8988T (cell line): ENCODE measurements around the gene GSTM5.
"Not testable (repeated sequence)": the region's sequence is repeated elsewhere in the genome, so short reads cannot be mapped to it uniquely, and the experiment has no call there.

ENCODE experiments used
- DNase-seq: peaks from one replicate; pipeline ENCODE4 v3.0.0; 2011

GSTM5 gene

DNA sequence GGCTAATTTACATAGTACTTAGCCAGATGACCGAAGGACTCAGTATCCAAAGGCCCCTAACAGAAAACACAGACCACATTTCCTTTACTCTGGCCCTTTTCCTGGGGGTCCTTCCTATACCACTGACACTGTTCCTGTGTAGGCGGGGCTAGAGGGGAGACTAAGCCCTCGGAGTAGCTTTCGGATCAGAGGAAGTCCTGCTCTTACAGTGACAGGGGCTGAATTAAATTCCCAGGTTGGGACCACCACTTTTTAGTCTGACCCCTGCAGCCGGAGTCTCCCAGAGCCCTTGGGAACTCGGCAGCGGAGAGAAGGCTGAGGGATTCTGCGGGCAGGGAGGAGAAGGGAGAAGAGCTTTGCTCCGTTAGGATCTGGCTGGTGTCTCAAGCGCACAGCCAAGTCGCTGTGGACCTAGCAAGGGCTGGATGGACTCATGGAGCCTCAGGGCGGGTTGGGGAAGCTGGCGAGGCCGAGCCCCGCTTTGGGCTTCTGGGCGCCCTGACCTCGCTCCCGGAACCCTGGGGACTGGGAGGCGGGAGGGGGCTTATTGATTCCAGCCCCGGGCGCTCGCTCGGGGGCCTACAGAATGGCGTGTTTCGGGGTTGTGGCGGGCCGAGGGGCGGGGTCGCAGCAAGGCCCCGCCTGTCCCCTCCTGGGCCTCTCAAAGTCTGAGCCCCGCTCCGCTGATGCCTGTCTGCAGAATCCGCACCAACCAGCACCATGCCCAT is at the start of gene GSTM5:
Gene GSTM5 (plus strand): TSS at position 659 of the 728 bp plus-strand sequence. CDS start 62 bp downstream, at position 721.
- not testable (repeated sequence) for DNase-seq

DNA sequence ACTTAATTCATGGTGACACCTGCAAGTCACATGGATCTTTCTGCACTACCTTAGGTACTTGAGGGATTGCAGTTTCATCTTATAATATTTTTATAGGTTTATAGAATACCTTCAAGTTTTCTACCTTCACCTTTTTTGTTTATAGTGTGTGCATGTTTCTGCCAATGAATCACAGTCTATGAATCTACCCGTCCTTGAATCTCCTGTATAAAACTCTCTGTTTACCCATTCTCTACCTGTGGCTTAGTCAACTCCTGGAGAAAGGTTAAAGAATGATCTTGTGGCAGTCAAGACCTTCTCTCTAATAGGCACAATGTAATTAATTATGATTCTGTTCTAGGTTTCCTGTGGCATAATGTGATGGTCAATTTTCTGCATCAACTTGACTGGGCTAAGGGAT is 47.4 kb upstream of the GSTM5 start:
- DNase-seq = no peak

DNA sequence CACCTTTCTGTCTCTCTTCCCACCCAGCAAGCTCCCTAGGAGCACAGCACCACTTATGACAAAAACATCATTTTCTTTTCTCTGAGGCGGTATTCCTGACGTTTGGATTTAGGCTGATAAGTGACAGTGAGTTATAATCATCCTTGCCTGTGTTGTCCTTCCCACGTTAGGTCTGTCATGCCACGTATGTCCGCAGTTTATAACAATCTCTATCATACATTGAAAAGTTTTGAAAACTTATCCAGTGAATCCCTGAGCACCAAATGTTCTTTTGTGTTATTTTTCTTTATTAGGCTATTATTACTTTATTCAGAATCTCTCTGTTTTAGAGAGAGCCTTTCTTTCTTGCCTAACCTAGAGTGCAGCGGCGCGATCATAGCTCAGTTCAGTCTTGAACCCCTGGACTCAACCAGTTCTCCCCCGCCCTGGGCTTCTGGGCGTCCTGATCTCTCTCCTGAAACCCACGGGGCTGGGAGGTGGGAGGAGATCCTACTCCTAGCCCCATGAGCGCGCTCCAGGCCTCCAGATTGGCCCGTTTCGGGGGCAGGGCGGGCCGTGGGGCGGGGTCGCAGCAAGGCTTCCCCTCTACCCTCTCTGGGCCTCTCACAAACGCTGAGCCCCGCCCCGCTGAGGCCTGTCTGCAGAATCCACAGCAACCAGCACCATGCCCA is 44.5 kb upstream of the GSTM5 start, which contains the start of gene GSTM2:
Gene GSTM2 (plus strand): TSS at position 606 of the 671 bp plus-strand sequence. CDS start 59 bp downstream, at position 665.
- no peak for DNase-seq

DNA sequence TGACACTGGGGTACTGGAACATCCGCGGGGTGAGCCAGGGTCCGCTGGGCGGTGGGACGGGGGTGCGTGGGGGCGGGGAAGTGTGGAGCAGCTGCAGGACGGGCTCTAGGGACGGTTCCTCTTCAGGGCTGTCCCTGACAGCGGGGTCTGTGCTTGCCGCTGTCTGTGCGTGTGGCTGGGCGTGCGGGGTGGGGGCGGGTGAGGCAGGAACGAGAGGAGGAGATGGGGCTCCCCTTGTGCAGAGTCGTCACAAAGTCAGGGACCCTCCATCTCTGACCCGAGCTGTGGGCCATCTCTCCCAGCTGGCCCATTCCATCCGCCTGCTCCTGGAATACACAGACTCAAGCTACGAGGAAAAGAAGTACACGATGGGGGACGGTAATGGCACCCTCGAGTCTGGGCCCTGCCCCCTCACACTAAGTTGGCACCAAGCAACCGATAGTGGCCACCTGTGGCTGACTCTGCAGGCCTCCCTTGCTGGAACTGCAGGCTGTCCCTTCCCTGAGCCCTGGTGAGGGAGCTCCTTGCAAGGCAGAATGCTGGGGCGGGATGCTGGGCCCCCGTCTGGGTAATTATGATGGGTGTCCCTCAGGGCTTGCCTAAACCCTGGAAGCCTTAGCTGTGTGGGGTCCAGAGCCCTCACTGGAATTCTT is 43.8 kb upstream of the GSTM5 start:
- no peak for DNase-seq

DNA sequence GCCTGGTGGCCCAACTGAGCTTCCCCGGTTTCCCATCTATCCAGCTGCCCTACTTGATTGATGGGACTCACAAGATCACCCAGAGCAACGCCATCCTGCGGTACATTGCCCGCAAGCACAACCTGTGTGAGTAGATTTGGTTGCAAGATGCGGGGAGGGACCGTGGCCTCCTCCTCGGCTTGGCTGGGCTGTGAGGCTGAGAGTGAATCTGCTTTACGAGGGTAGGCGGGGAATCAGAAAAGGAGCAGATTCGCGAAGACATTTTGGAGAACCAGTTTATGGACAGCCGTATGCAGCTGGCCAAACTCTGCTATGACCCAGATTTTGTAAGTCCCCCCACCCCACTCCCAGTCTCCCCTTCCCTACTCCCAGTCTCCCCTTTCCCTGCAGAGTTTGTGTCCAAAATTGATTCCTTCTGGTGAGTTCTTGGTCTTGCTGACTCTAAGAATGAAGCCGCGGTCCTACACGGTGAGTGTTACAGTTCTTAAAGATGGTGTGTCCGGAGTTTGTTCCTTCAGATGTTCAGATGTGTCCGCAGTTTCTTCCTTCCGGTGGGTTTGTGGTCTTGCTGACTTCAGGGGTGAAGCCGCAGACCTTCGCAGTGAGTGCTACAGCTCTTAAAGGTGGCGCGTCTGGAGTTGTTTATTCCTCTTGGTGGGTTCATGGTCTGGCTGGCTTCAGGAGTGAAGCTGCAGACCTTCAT is 42.7 kb upstream of the GSTM5 start:
- no peak for DNase-seq

DNA sequence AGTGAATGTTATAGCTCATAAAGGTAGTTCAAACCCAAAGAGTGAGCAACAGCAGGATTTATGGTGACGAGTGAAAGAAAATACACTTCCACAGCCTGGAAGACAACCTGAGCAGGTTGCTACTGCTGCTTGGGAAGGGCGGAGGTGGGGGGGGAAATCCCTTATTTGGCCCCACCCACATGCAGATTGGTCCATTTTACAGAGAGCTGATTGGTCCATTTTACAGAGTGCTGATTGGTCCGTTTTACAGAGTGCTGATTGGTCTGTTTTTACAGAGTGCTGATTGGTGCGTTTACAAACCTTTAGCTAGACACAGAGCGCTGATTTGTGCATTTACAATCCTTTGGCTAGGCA is 42.1 kb upstream of the GSTM5 start:
- not testable (repeated sequence) for DNase-seq

DNA sequence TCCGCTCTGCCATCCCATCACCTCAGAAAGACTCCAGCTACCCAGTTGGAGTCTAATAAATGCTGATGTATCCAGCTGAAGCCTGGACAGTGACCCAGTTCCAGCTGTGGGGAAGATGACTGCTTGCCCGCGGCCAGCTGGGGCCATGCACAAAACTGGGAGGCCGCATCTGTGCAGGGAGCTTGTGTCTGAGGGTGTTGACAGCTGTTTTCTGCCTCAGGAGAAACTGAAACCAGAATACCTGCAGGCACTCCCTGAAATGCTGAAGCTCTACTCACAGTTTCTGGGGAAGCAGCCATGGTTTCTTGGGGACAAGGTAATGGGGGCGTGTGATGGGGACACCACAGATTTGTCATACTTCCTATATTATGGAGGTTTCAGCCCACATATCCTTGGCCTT is 41.0 kb upstream of the GSTM5 start:
- DNase-seq = no peak

DNA sequence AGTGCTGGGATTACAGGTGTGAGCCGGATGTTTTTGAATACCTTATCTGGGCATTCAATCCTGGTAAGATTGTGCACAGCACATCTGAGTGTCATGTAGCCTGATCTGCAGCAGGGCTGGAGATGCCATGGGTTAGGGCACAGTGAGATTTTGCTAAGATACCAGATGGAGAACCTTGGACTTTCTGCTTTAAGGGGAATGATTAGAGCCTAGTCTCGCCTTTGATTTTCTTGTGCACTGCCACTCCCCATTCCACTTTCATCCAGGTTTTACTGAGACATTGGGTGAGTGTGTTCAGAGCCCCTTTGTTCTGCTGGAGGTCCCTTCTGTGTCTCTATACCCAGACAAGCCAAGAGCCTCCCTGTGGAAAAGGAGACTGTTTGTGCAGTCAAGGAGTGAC is 38.2 kb upstream of the GSTM5 start:
- not testable (repeated sequence) for DNase-seq

DNA sequence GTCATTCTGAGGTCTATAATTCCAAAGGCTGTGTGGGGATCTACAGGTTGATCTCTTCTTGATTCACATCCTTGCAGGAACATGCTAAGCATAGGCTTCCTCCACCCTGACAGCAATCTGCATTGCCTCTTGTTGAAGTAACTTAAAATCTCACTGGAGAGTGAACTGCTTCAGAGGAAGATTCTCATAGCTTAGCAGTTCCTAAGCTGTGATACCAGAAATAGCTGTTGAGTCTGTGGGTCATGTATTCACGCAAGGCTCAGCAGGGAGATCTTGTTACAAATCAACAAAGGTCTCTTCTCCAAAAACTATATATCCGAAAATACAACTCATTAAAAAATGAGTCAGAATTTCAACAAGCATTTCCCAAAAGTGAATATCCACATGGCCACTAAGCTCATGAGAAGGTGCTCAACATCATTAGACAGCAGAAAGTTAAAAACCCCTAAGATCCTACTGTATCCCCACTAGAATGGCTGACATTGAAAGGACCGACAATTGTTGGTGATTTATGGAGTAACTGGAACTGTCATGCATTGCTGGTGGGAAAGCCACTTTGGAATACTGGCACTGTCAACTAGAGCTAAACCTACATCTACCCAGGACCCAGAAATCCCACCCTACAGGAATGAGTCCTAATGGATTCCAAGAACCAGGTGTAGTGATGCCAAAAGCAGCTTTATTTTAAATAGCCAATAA is 35.2 kb upstream of the GSTM5 start:
- DNase-seq = not testable (repeated sequence)

DNA sequence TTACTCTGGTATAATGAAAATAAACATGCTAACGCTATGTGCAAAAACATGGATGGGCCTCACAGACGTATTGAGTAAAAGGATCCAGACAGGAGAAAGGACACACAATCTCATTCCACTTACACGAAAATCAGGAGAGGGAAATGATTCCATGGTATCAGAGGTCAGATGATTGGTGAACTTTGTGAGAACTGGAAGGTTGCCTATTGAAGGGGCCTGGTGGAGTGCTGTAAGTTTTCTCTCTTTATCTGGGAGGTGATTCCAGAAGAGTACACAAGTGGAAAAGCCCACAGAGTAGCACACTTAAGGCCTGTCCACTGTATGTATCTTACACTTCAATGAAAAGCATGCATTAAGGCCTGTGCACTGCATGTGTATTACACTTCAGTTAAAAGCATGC is 34.6 kb upstream of the GSTM5 start:
- no peak for DNase-seq

DNA sequence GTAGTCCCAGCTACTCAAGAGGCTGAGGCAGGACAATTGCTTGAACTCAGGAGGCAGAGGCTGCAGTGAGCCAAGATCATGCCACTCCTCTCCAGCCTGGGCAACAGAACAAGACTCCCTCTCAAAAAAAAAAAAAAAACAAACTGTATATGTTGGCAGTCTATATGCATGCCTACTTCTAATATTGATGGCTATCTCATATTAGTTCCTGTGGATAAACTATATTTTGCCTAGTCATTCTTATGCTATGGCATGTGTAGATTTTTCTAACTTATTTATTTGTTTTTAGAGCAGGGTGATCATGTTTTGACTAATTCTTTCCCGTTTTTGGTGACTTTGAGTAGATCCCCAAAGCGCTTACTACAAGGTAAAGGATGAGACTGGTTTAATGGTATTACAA is 33.4 kb upstream of the GSTM5 start:
- not testable (repeated sequence) for DNase-seq

DNA sequence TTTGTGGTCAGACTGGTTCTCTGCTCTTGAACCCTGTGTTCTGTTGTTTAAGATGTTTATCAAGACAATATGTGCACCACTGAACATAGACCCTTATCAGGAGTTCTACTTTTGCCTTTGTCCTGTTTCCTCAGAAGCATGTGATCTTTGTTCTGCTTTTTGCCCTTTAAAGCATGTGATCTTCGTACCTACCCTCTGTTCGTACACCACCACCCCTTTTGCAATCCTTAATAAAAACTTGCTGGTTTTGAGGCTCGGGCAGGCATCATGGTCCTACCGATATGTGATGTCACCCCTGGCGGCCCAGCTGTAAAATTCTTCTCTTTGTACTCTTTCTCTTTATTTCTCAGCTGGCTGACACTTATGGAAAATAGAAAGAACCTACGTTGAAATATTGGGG is 27.3 kb upstream of the GSTM5 start:
- not testable (repeated sequence) for DNase-seq

DNA sequence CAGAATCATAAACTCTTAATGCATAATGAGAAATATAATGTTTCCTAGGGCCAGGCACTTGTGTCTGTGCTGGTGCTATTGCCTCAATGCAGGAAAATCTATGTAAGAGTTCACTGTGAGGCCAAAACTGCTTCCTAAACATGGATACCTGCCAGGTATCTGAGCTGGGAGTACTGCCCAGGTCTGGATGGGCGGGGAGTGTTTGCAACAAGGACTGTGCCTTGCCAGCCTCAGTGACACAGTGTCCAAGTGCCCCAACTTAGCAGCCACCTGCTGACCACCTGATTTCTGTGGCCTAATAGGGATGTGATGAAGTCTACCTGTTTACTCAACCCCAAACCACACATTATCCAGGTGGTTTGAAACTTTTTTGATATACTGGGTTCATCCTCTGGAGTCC is 26.7 kb upstream of the GSTM5 start:
- DNase-seq = not testable (repeated sequence)

DNA sequence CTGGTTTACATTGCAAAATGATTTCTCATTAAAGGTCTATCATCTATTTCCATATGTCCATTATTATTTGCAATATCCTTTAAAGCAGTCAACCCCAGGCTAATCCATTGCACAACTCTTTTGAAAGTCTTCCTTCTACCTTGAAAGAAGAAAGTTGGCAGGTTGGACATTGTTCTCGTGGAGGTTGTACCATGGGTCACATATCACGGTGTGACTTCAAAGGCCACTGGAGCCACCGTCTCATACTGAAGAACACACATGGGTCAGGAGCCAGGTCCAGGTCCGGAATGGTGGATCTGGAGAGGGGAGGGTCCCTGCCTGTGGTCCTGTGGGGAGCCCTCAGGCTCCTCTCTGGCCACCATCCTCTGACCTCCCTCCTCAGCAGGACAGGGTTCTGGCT is 26.2 kb upstream of the GSTM5 start:
- not testable (repeated sequence) for DNase-seq

DNA sequence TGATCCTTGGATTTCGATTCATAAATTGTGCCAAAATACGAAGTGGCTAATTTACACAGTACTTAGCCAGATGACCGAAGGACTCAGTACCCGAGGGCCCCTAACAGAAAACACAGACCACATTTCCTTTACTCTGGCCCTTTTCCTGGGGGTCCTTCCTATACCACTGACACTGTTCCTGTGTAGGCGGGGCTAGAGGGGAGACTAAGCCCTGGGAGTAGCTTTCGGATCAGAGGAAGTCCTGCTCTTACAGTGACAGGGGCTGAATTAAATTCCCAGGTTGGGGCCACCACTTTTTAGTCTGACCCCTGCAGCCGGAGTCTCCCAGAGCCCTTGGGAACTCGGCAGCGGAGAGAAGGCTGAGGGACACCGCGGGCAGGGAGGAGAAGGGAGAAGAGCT is 24.9 kb upstream of the GSTM5 start:
- DNase-seq = not testable (repeated sequence)

DNA sequence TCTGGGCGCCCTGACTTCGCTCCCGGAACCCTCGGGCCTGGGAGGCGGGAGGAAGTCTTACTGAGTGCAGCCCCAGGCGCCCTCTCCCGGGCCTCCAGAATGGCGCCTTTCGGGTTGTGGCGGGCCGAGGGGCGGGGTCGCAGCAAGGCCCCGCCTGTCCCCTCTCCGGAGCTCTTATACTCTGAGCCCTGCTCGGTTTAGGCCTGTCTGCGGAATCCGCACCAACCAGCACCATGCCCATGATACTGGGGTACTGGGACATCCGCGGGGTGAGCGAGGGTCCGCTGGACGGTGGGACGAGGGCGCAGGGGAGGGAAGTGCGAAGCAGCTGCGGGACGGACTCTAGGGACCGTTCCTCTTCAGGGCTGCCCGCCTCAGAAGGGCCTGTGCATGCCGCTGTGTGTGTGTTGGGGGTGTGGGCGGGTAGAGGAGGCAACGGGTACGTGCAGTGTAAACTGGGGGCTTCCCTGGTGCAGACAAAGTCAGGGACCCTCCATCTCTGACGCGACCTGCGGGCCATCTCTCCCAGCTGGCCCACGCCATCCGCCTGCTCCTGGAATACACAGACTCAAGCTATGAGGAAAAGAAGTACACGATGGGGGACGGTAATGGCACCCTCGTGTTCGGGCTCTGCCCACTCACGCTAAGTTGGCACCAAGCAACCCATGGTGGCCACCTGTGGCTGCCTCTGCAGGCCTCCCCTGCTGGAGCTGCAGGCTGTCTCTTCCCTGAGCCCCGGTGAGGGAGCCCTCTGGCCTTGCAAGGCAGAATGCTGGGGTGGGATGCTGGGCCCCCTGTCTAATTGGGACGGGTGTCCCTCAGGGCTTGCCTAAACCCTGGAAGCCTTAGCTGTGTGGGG is 24.2 kb upstream of the GSTM5 start, which contains the start of gene GSTM1:
Gene GSTM1 (plus strand): TSS at position 177 of the 859 bp plus-strand sequence. CDS start 57 bp downstream, at position 234.
- peak; percentile 52 for DNase-seq

DNA sequence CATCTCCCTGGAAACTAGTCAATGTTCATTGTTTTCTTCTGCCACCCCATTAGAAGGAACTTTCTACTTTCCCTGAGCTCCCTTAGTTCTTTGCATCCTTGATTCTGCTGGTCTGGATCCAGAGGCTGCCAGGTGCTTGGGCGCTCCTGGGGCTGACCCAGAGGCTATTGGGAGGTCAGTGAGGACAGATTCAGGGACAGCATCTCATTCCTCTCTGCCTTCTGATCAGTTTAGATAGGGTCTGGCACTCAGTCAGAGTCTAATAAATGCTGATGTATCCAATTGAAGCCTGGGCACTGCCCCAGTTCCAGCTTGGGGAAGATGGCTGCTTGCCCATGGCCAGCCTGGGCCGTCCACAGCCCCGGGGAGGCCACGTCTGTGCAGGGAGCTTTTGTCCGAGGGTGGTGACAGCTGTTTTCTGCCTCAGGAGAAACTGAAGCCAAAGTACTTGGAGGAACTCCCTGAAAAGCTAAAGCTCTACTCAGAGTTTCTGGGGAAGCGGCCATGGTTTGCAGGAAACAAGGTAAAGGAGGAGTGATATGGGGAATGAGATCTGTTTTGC is 22.1 kb upstream of the GSTM5 start:
- DNase-seq = no peak

DNA sequence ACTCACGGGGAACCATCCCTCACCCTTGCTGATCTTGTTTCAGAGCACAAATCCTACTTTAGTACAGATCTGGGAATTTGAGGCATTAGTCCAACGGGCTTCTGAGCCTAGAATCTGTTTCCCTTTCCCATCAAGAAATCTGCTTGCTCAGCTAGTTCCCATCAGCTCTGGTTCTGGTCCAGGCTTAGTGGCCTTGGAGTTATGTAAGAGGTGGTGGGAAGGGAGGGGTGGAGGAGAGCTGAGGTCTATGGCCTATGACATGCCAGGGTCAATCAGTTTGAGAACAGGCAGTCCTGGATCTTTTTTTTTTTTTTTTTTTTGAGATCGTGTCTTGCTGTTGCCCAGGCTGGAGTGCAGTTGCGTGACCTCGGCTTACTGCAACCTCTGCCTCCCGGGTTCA is 20.3 kb upstream of the GSTM5 start:
- no peak for DNase-seq

DNA sequence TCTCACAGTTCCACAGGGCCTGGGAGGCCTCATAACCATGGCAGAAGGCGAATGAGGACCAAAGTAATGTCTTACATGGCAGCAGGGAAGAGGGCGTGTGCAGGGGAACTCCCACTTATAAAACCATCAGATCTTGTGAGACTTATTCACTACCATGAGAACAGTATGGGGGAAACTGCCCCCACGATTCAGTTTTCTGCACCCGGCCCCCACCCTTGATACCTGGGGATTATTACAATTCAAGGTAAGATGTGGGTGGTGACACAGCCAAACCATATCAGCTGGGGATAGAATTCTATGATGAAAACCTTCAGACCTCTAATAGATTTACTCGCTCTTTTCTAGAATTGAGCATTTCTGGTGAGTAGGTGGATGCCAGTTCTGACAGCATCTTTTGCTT is 17.7 kb upstream of the GSTM5 start:
- DNase-seq = not testable (repeated sequence)

DNA sequence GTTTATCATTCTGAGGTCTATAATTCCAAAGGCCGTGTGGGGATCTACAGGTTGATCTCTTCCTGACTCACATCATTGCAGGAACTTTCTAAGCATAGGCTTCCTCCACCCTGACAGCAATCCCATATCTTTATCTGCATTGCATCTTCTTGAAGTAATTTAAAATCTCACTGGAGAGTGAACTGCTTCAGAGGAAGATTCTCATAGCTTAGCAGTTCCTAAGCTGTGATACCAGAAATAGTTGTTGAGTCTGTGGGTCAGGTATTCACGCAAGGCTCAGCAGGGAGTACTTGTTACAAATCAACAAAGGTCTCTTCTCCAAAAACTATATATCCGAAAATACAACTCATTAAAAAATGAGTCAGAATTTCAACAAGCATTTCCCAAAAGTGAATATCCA is 16.9 kb upstream of the GSTM5 start:
- not testable (repeated sequence) for DNase-seq

DNA sequence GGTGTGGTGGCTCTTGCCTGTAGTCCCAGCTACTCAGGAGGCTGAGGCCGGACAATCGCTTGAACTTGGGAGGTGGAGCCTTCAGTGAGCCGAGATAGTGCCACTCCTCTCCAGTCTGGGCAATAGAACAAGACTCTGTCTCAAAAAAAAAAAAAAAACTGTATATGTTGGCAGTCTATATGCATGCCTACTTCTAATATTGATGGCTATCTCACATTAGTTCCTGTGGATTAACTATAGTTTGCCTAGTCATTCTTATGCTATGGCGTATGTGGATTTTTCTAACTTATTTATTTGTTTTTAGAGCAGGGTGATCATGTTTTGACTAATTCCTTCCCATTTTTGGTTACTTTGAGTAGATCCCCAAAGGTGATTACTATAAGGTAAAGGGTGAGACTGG is 15.0 kb upstream of the GSTM5 start:
- no peak for DNase-seq
